Muscle of back (tissue), 11 donors: ENCODE measurements around the gene NCAM1. TPM values are rescaled to one million over a fixed set of nuclear protein-coding genes. Genes with fewer than 3 reads are reported as not detected.

Source experiments
- DNase-seq, 3 donors: peaks; one replicate each; pipeline versions ENCODE4 v3.0.0 to v3.0.0-alpha.2; 2013
- polyA plus RNA-seq, 10 donors: library from polyadenylated mRNA; unstranded; fragments of 120-200 nt; gene quantifications; one replicate each; pipeline ENCODE4 v1.2.1, GENCODE V29; 2013; ENCODE audit not compliant: insufficient read length in 10 of 10

Gene NCAM1
- polyA plus RNA-seq, 10 donors: 91.5 to 153 (median 122) TPM

DNA sequence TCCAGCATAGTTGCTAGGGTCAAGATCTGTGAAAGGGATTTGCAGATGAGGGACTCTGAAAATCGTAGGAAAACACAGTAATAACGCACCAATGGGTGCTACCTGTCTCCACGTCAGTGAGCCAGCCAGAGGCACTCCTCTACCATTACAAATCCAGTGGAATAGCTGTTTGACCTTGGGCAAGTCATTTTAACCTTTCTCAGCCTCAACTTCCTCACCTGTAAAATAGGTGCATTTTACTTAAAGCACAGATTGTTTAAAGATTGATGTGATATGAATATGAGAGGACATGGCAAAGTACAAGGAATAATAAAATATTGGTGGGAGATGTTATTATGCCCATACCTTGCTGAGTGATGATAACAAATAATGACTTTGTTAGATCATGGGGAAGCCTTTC is 205.1 kb downstream of the NCAM1 start:
- no peak for DNase-seq

DNA sequence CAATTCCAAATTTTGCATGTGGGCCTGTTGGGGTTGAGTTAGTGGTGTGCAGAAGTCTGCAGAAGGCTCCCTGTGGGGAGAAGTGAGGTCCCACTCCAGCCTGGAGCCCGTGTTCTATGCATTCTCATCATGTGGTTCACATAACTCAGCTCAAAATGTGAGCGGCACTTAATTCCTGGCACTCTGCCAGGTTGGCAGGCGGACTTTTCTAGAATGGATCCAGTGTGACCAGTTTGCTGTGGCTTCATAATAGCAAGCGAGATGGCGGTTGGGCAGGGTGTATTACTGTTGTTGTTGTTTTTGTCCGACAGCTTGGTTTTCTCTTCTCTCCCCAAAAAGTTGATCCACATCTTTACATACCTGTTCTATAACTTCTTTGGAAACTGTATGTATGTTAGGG is 206.4 kb downstream of the NCAM1 start:
- peak in 1 of 3 donors; percentile 58 for DNase-seq

DNA sequence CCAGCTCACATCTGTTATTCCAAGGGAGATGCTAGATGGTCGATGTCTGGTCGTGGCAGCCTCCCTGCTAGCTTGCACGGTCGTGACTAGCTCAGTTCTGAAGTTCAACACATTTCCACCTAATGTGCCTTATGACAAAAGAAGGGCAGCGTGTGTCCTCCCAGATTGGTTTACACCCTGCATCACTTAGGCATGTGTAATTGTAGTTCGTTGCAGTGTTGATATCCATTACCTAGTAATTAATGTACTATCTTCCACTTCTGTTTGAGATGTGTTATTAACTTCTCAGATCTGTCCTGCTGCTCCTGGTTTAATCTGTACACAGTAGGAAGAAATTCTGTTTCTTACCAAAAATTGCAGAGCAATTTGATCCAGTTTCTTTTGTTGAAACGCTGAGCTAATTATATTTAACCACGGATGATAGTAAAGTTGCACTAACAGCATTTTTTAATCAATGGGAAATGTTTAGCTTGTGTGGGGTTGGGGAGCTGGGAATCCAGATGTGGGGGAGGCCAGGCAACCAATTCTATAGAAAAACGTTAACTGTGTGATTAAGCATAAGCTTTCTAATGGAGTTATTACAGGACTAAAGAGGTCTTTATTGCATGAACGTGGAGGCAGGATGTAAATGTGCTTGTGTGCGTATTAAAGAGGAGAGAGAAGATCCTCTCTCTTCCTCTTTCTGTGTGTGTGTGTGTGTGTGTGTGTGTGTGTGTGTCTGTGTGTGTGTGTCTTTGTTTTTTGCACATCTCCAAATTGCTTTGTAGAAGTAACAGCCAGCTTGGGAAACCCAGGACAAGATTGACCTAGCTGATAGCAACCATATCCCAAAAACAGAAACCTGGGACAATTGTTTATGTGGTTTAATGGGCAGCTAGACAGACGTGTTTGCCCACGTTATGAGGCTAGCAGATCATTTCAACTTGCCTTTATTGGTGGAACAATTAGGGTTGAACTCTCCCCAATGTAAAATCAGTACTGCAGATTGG is 207.4 kb downstream of the NCAM1 start:
- DNase-seq: no peak

DNA sequence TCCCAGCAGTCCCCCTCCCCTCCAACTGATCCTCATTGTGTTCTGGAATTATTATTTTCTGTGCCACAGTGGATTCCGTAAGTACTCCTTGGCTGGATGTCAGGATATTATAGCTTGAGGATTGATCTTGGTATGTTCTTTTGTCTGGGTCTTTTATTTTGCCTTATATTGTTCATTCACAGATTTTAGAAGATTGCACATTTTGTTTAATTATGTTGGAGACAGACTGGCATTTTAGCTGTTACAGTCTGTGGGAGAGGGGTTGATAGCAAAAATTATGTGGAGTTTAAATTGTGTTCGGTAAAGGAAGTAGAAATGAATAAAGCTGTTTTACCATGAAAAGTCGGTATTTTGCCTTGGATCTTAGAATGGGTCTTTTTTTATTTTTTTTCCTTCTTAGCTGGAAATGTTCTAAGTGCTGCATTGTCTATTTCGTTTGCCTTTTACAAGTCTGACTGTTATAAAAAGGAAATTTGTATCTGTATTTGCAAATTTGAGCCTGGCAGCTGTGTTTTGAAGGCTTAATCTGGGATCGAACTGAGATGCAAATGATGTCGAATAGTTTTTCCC is 211.2 kb downstream of the NCAM1 start:
- no peak for DNase-seq

DNA sequence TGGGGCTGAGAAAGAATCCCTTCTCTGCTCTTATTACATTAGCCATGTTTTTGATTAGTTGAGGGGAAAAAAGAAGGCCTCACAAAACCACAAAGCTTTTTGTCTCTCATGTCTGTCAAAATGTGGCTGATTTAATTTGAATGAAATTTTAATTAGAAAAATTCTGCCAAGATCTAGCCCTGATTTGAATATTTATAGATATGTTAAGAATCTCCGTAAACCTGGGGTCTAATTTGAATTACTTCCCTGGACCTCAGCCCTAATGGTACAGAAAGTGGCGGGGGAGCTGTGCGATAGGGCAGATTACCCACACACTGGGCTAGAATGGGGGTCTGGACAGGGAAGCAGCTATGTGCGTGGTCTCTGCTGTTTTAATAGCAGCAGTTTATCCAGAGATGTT is 211.9 kb downstream of the NCAM1 start:
- DNase-seq: no peak

DNA sequence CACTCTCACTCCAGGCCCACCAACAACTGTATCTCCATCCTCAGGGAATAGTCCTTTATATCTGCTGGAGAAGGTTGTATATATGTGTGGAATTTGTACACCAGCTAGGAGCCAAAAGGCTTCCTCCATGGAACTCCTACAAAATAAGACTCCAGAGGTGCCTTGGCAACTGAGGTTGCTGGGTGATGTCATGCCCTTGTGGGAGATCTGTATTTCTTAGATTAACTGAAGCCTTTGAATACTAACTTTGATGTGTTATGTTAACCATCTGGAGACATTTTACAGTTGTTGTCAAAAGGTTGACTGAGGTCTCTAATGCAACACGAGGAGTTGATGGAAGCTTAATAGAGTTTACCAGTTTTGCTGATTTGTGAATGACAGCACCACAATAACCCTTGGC is 213.7 kb downstream of the NCAM1 start:
- no peak for DNase-seq

DNA sequence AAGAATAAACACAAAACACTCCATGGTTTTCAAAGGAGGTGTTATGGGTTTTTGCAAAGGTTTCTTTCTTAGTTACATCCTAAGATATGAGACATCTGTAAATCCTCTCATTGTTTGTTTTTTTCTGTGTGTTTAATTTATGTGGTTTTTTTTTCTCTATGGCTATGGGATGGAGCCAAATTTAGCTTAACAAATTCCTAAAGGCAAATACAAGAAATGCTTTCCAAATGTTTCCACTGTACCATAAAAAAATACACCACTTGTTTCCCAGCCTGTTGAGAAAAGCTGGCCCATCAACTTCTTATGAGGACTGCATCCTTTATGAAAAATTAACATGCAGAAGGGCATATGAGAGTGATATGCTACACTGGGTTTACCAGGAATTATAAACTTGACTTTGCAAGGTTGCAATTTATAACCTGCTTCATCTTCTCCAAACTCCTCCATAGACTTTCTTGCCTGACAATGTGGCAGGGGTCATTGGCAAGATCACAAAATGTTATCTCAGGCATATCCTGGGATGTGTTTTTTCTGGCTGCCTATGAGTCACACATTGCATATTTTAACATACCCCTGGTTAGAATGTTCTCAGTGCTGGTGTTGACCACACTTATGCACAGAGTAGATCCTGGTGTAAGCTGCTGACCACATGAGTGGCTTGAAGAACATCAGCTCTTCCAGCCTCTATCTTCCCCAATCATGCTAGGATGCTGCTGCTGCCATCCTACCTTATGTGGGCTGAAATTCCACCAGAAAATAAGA is 215.6 kb downstream of the NCAM1 start:
- peak in 2 of 3 donors; percentile 54 to 65 for DNase-seq

DNA sequence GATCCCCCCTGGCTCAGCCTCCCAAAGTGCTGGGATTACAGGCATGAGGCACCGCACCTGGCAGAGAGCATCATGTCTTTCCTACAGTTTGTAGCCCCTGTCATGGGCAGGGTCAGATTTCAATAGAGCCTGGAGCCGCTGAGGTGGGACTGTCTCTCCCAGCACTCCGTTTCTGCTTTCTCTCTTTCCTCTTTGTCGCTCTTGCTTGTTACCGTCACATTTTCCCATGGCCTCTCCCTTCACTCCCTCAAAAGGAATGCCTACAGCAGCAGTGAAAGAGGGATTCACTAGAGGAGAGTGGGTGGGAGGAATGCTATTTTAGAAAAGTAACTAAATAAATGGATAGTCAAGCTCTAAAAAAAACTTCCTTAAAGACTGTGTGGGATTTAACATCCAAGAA is 216.5 kb downstream of the NCAM1 start:
- DNase-seq: no peak

DNA sequence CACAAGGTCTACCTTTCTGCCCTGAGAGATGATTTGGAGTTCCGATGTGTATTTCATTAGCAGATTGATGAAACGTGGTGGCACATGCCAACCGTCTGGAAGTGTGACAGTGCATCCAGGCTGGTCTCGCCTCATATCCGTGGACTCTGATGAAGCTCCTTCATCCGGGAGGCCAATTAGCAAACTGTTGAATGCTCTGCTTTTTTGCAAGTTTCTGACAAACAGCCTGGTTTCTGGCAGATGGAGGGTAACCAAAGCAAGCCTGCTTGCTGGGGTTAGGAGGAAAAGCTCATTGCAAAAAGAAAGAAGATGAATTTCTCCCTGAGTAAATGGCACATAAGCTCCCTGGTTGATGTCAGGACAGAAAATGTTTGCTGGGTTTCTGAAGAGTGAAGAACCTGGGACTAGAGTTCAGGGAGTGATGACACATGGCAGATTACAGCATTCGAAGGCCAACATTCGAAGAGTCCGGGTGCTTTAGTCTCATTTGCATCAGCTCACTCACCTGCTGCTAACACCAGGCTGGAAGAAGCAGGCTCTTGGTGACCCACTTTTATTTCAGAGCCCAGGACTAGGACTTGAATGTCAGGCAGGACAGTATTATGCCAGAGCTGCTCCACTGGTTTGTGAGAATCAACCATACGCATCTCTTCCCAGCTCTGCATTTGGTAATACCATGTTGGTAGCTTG is 217.3 kb downstream of the NCAM1 start:
- no peak for DNase-seq

DNA sequence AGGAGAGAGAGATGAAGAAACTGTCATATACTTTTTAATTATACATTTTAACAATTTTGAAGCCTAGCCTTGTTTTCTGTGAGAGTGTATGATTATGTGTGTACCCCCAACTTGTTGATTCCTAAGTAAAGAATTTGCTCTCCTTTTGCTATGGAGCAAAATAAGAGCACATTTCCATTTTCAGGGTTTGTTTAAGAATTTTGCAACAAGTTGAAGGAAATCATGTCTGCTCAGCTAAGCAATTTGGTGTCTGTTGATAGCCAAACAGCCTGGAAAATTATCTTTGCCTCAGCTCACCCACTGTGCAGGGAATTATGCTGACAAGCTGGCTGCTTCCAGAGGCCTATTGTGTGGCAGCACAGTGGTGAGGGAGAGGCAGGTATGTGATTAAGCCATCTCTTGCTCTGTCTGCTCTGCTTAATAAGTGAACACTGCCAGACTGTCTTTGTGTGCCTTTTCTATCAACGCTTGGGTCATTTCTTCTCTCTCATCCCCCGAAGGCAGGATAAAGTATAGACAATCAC is 218.0 kb downstream of the NCAM1 start:
- DNase-seq: no peak

DNA sequence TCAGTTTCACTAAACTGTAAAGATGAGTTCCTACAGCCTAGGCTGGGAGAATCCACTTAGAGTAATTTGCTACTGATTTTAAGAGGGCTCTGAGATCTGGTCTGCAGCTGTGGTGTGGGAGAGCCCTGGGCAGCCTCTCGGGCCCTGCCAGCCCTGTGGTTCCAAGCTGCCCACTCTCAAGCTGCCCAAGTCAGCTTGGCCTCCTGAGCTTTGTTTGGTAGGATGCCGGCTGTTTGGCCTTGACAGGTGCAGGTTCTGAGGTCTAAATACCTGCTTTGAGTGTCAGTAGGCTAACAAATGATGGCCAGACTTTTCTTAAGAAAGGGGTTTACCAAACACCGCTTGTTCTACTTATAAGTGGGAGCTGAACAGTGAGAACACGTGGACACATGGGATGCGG is 219.9 kb downstream of the NCAM1 start:
- DNase-seq: no peak

DNA sequence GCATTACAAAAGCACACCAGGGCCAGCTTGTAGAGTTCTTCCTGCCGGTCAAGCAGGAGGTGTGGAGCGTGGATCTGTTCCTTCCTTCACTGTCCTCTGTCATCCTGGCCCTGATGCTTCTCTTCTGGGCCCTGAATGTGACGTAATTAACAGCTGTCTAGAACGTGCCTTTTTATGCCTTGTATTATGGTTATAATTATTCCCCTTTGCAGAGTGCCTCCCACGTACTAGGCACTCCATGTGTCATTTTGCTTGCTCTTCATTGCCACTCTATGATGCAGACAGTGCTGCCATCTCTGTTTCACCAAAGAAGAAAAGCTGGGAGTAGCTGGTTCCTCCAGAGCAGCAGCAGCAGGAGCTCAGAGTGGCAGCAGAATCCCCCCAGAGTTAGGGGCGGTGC is 221.1 kb downstream of the NCAM1 start:
- DNase-seq: no peak

DNA sequence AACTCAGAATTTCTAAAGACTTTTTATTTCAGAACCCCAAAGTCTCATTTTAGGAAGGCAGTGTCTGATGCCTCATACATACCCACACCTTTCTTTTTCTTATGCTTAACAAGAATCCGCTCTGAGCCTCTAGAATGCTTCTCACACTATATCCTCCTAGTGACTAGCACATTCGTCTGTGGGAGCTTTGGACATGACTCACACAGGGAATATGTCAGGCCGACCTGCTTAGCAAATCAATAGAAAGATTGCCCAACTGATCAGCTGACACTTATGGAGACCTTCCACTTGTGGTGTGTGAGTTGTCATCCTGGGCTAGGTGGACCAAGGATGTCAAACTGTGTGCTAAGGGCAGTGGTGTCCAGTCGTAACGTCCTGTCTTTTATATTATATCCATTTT is 223.3 kb downstream of the NCAM1 start:
- peak in 1 of 3 donors; percentile 74 for DNase-seq

DNA sequence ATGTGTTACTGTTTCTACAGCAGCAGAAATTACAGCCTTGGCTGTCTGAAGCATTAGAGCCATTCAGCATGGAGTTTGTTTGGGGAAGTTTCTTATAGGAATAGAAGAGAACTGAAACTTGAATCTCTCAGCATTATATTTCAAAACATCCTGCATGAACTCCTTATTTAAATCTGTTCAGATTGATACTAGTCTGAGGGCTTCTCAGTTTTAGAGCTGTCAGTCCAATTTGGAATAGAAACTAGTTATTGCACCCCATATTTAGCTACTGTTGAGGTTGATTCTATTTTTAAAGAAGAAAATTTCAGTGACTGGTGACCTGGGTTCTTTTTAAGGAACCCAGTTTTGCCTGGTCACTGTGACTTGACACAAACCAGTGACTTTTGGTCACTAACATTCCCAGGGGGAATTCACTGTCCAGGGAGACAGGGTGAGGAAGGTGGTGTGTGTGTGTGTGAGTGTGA is 227.2 kb downstream of the NCAM1 start:
- no peak for DNase-seq

DNA sequence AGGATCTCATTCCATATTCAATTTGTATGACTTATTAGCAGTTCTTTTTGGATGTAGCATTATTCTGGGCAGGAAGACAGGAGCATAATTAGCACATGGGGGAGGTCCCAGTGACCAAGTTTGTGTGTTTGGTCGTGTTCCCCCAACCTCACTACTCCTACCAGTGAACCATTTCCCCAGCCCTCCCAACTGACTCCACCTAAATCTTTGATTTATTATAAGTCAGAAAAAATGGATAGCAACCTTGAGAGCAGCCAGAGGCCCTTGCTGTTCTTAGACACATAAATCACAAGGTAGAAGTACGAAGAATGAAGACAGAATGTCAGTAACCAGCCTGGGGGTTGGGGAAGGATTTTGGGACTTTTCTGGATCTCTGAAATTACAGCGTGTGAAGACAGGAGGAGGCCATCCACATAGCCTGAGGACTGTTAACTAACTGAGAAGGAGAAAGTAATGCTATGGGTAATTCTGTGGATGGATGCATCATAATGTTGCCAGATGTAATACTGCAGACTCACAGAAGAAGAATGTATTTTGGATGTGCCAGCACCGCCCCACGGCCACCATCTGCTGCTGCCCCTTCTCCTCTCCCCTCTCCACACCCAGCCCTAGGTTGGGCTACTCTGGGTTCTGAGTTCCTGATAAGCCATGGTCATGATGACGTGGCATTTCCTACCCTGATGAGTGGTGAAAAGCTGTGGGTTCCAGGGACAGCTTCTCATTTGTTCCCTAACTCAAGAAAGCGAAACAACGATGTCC is 228.9 kb downstream of the NCAM1 start:
- DNase-seq: peak in 2 of 3 donors; percentile 61 to 88

DNA sequence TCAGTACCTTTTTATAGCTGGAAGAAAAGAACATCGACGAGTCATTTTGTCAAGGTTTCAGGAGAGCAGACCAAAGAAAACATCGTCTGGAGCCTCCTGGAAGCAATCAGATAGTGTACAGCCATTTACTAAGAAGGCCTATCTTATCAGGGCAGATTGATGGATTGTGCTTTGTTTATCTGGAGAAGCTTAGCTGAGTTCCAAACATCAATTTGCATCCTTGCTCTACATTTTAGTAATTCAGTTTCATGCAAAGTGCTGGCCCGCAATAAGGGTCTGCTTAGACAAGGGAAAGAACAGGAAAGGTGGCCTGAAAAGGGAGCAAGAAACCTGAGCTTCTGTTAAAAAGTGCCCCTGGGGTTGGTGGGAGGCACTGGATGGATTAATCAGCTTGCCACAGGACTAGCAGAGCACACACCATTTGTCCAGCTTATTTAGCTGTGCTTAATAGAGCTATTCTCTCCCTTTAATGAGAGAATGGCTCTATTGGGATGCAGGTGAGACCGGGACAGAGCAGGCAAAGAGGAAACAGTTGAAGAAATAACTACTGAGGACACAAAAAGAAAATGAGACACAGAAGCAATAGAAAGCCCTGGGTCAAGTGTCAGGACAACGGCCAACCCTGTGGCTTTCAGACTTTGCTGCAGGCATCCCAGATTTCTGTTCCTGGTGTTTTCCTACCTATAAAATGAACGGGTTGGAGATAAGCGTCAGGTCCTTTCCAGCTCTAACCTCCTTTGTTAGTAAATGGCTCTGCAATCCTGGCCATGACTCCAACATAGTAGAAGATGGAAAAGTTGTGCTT is 231.1 kb downstream of the NCAM1 start:
- DNase-seq: peak in 1 of 3 donors; percentile 58

DNA sequence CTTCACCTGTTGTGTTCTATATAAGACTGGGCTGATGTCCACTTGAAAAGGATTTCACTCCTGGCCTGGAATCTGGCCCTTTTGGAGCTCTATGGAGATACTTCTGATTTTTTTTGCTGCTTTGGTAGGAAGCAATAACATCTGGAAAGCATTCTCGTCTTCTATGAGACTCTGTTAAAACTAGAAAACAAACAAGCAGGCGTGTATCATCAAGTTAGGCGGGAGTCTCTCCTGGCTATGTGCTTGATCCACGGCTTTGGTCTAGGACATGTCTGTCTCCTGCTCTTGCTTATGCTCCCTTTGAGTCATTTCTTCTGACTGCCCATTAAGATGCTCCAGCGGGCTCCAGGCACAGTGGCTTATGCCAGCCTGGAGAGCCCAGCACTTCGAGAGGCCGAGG is 231.8 kb downstream of the NCAM1 start:
- peak in 2 of 3 donors; percentile 57 to 83 for DNase-seq

DNA sequence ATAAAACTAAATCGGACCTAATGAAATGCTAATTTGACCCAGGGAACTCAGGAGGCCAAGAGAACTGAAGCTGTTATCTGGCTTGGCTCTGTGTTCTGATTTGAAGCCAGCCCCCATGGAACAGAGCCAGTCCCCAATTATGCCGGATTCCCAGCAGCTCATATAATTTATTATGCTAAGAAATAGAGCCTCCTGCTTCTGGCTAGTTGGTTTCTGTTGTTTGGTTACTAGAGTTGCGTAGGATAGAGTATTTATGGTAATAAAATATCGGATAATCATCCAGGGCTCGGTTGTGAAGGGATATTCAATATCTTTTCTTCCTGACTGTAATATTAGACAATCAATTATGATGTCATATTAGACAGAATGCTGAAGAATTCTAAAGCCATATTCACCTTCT is 232.7 kb downstream of the NCAM1 start:
- DNase-seq: peak in 2 of 3 donors; percentile 58 to 83

DNA sequence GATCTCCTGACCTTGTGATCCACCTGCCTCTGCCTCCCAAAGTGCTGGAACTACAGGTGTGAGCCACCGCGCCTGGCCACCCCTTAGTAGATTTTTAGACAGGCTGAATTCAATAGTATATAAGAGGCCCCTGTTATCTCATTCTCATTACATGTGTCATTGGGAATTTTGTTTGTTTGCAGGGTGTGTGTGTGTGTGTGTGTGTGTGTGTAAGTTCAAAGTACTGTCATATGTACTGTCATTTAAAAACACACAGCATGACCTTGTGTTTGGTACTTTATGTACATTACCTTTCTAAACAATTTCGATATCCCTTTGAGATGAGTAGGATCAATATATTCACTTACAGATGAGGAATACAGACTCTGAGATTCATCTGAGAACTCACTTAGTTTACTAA is 234.5 kb downstream of the NCAM1 start:
- DNase-seq: no peak

DNA sequence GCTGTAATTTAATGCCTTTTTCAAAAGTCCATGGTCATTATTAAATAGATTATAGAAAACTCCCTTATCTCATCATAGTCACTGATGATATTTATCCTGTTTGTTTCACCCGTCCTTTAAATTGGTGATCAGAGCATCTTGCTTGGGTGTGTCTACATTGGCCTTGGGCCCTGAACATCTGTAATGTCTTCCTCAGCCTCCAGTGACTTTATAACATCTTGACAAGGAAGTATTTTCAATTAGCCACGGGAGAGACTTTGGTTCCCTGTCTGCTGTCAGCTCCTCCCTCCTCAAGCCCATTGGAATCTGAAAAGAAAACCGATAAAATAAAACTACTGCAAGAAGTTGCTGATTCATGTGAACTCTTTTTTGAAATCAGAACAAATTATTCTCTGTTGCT is 236.2 kb downstream of the NCAM1 start:
- peak in 1 of 3 donors; percentile 64 for DNase-seq
